Activated CD8-positive, alpha-beta T cell treated with anti-CD3 and anti-CD28 coated beads for 36 hours (primary cell): Measurements from ENCODE around the gene KRTAP22-1. TPM values are rescaled to one million over a fixed set of nuclear protein-coding genes. Genes with fewer than 3 reads are reported as not detected.

Experiments used
- ATAC-seq: fragments of 200-7000 bp; cut with Tn5 transposase; one replicate; pipeline ENCODE4 v1.10.0; 2021; ENCODE audit warnings: mild to moderate bottlenecking, moderate library complexity
- CTCF ChIA-PET: fragments of 350-600 bp; sonication (Branson Sonifier 250); formaldehyde crosslinking; loops from one replicate; lab custom pipeline; 2021; ENCODE audit warnings: antibody characterized with exemption; lab: Charles Lee
- POLR2A ChIA-PET: fragments of 350-600 bp; sonication (Branson Sonifier 250); formaldehyde crosslinking; loops from one replicate; lab custom pipeline; 2021; ENCODE audit warnings: antibody characterized with exemption; lab: Charles Lee
- DNase-seq: peaks from one replicate; pipeline ENCODE4 v3.0.0-alpha.2; 2020
- H3K27ac Mint-ChIP-seq: one replicate; pipeline ENCODE4 v1.8.0; 2021; ENCODE audit warnings: mild to moderate bottlenecking, mixed read lengths
- H3K27me3 Mint-ChIP-seq: one replicate; pipeline ENCODE4 v1.8.0; 2021; ENCODE audit warnings: mixed read lengths
- H3K36me3 Mint-ChIP-seq: one replicate; pipeline ENCODE4 v1.8.0; 2021; ENCODE audit warnings: low read depth, mixed read lengths
- H3K4me1 Mint-ChIP-seq: one replicate; pipeline ENCODE4 v1.8.0; 2021; ENCODE audit warnings: low read depth, mixed read lengths
- H3K4me3 Mint-ChIP-seq: one replicate; pipeline ENCODE4 v1.8.0; 2021; ENCODE audit warnings: mild to moderate bottlenecking, moderate library complexity, mixed read lengths
- H3K9me3 Mint-ChIP-seq: one replicate; pipeline ENCODE4 v1.8.0; 2021; ENCODE audit warnings: mixed read lengths
- CTCF ChIP-seq: fragments of 200-600 bp; IDR thresholded peaks from one replicate; pipeline ENCODE4 v1.8.0; 2022; ENCODE audit warnings: antibody characterized with exemption, mild to moderate bottlenecking
- intact Hi-C: fragments of 100-400 bp; cut with micrococcal nuclease; formaldehyde crosslinking; loops from one replicate; pipeline ENCODE4 v1.10.0; 2022
- total RNA-seq, 2 experiments: library from RNA; stranded (reverse); gene quantifications; one replicate each; pipeline ENCODE4 v1.2.3, GENCODE V29; 2021

KRTAP22-1 gene
- total RNA-seq, 2 experiments from 2014 or later: not detected

GRCh38 chr21:30580132-30580531 lies 20.8 kb upstream of the KRTAP22-1 start:
- ATAC-seq (no peak), DNase-seq (no peak)
- H3K36me3 Mint-ChIP-seq: no peaks in the 10 kb centered on the region
- no peak overlapping the region for H3K27ac Mint-ChIP-seq
- ChIA-PET CTCF (no interaction called here), POLR2A (no interaction called here)
- no peak overlapping the region for H3K4me3 Mint-ChIP-seq
- no peaks in the 10 kb centered on the region for H3K27me3 Mint-ChIP-seq
- H3K9me3 Mint-ChIP-seq: no peaks in the 10 kb centered on the region
- TF ChIP-seq CTCF: no peak
- H3K4me1 Mint-ChIP-seq: no peaks in the 10 kb centered on the region
- intact Hi-C loops: no loop called here

- intact Hi-C loops: no loop called here
- no peaks in the 10 kb centered on the region for H3K9me3 Mint-ChIP-seq
- no peaks in the 10 kb centered on the region for H3K36me3 Mint-ChIP-seq
- TF ChIP-seq CTCF: no peak
- ChIA-PET CTCF (no interaction called here), POLR2A (no interaction called here)
- DNase-seq (no peak), ATAC-seq (no peak)
- H3K4me1 Mint-ChIP-seq: no peaks in the 10 kb centered on the region
- no peaks in the 10 kb centered on the region for H3K27me3 Mint-ChIP-seq
- H3K4me3 Mint-ChIP-seq: no peak overlapping the region
- no peak overlapping the region for H3K27ac Mint-ChIP-seq
Observed at GRCh38 chr21:30582870-30583269, 18.0 kb upstream of the KRTAP22-1 start.

- Mint-ChIP-seq H3K4me3 (no peak within 1 kb of the TSS), H3K27me3 (no peaks in the 10 kb centered on the region), H3K9me3 (no peaks in the 10 kb centered on the region), H3K36me3 (no peaks in the 10 kb centered on the region), H3K4me1 (no peaks in the 10 kb centered on the region), H3K27ac (no peak within 1 kb of the TSS)
- intact Hi-C loops: no loop called here
- ChIA-PET CTCF (no interaction called here), POLR2A (no interaction called here)
- ATAC-seq (no peak), DNase-seq (no peak)
- no peak for TF ChIP-seq CTCF
Observed at GRCh38 chr21:30590297-30590696, 10.6 kb upstream of the KRTAP22-1 start, which contains the start of gene KRTAP22-2. Gene KRTAP22-2, minus strand, starts transcription at chr21:30590397.

- H3K27me3 Mint-ChIP-seq: no peaks in the 10 kb centered on the region
- H3K9me3 Mint-ChIP-seq: no peaks in the 10 kb centered on the region
- intact Hi-C loops: no loop called here
- no peak within 1 kb of the TSS for H3K27ac Mint-ChIP-seq
- CTCF ChIA-PET: no interaction called here
- TF ChIP-seq CTCF: no peak
- ATAC-seq (no peak), DNase-seq (no peak)
- H3K36me3 Mint-ChIP-seq: no peaks in the 10 kb centered on the region
- H3K4me1 Mint-ChIP-seq: no peaks in the 10 kb centered on the region
- POLR2A ChIA-PET: no interaction called here
- no peak within 1 kb of the TSS for H3K4me3 Mint-ChIP-seq
Observed at GRCh38 chr21:30592140-30592539, 8.7 kb upstream of the KRTAP22-1 start, which contains the start of gene KRTAP6-3. Gene KRTAP6-3, plus strand, starts transcription at chr21:30592440. Its CDS starts 6 bp downstream, at chr21:30592446.

- TF ChIP-seq CTCF: no peak
- ATAC-seq (no peak), DNase-seq (no peak)
- no peak within 1 kb of the TSS for H3K27ac Mint-ChIP-seq
- H3K4me1 Mint-ChIP-seq: no peaks in the 10 kb centered on the region
- H3K36me3 Mint-ChIP-seq: no peaks in the 10 kb centered on the region
- H3K4me3 Mint-ChIP-seq: no peak within 1 kb of the TSS
- no peaks in the 10 kb centered on the region for H3K27me3 Mint-ChIP-seq
- CTCF ChIA-PET: no interaction called here
- intact Hi-C loops: no loop called here
- POLR2A ChIA-PET: no interaction called here
- H3K9me3 Mint-ChIP-seq: peaks cover 2% of the 10 kb centered on the region
Observed at GRCh38 chr21:30598802-30599201, 2.1 kb upstream of the KRTAP22-1 start, which contains the start of gene KRTAP6-2. Gene KRTAP6-2, minus strand, starts transcription at chr21:30598902. Its CDS starts 28 bp downstream, at chr21:30598874.
